Neural progenitor cell (in vitro differentiated cells): ENCODE results near the gene FAM53B. TPM values are rescaled to one million over a fixed set of nuclear protein-coding genes. Genes with fewer than 3 reads are reported as not detected.

Experiments used
- DNase-seq: peaks from one replicate; pipeline ENCODE4 v3.0.0-alpha.2; 2016; ENCODE audit warnings: low spot score
- H2AFZ ChIP-seq: fragments of 200-600 bp; sonication (generic); replicated peaks from 2 replicates; pipeline ENCODE4 v1.6.1; 2016; ENCODE audit warnings: antibody characterized with exemption
- H3F3A ChIP-seq: fragments of 200-600 bp; sonication (generic); 2 replicates; pipeline ENCODE4 v1.6.1; 2016; ENCODE audit warnings: antibody characterized with exemption, low read depth
- H3K27ac ChIP-seq: fragments of 200-600 bp; sonication (generic); 2 replicates; pipeline ENCODE4 v1.5.1; 2016; ENCODE audit warnings: mild to moderate bottlenecking
- H3K27me3 ChIP-seq: fragments of 200-600 bp; sonication (generic); 2 replicates; pipeline ENCODE4 v1.6.1; 2016; ENCODE audit warnings: mild to moderate bottlenecking, moderate library complexity
- H3K36me3 ChIP-seq: fragments of 200-600 bp; sonication (generic); 2 replicates; pipeline ENCODE4 v1.5.1; 2016
- H3K4me1 ChIP-seq: fragments of 200-600 bp; sonication (generic); 2 replicates; pipeline ENCODE4 v1.6.1; 2016; ENCODE audit warnings: mixed run types
- H3K4me2 ChIP-seq: fragments of 200-600 bp; sonication (generic); 2 replicates; pipeline ENCODE4 v1.6.1; 2016
- H3K4me3 ChIP-seq: fragments of 200-600 bp; sonication (generic); 2 replicates; pipeline ENCODE4 v1.5.1; 2016
- H3K79me2 ChIP-seq: fragments of 200-600 bp; sonication (generic); 2 replicates; pipeline ENCODE4 v1.6.1; 2016; ENCODE audit warnings: low read depth
- H3K9ac ChIP-seq: fragments of 200-600 bp; sonication (generic); 2 replicates; pipeline ENCODE4 v1.6.1; 2016
- H3K9me3 ChIP-seq: fragments of 200-600 bp; sonication (generic); 2 replicates; pipeline ENCODE4 v1.5.1; 2016; ENCODE audit warnings: low read depth
- H4K20me1 ChIP-seq: fragments of 200-600 bp; sonication (generic); 2 replicates; pipeline ENCODE4 v1.6.1; 2016; ENCODE audit warnings: low read depth
- H3K27ac Mint-ChIP-seq: 3 replicates; pipeline ENCODE4 v1.8.0; 2021; ENCODE audit warnings: mixed read lengths
- H3K27me3 Mint-ChIP-seq: 2 replicates; pipeline ENCODE4 v1.8.0; 2022; ENCODE audit warnings: low read depth, mild to moderate bottlenecking, inconsistent platforms, moderate library complexity, mixed read lengths; ENCODE audit not compliant: insufficient read depth
- H3K36me3 Mint-ChIP-seq: 3 replicates; pipeline ENCODE4 v1.8.0; 2021; ENCODE audit warnings: mixed read lengths
- H3K4me1 Mint-ChIP-seq: 3 replicates; pipeline ENCODE4 v1.8.0; 2021; ENCODE audit warnings: mixed read lengths
- H3K4me3 Mint-ChIP-seq: 3 replicates; pipeline ENCODE4 v1.8.0; 2021; ENCODE audit warnings: mild to moderate bottlenecking, moderate library complexity, mixed read lengths
- H3K9me3 Mint-ChIP-seq: 3 replicates; pipeline ENCODE4 v1.8.0; 2020; ENCODE audit warnings: mixed read lengths
- CTCF ChIP-seq: fragments of 200-600 bp; sonication (generic); IDR thresholded peaks from 2 replicates; pipeline ENCODE4 v1.5.1; 2017; ENCODE audit warnings: antibody characterized with exemption, mild to moderate bottlenecking
- EZH2 ChIP-seq: fragments of 200-600 bp; sonication (generic); IDR thresholded peaks from 2 replicates; pipeline ENCODE4 v1.6.1; 2017; ENCODE audit warnings: antibody characterized with exemption, mild to moderate bottlenecking, moderate library complexity
- EZH2phosphoT487 ChIP-seq: fragments of 200-600 bp; sonication (generic); IDR thresholded peaks from 2 replicates; pipeline ENCODE4 v1.6.1; 2017; ENCODE audit warnings: antibody characterized with exemption
- total RNA-seq: library from RNA; depleted of rRNA; stranded (reverse); fragments of >200 nt; gene quantifications from 2 replicates; pipeline ENCODE4 v1.2.3, GENCODE V29; 2015; ENCODE audit warnings: low replicate concordance

FAM53B gene
- total RNA-seq, 1 donor from 2014 or later, result 15.3 TPM

GRCh38 chr10:124732931-124733570 is 11.1 kb downstream of the FAM53B start:
- Mint-ChIP-seq H3K4me1 (peaks cover 17% of the 10 kb centered on the region), H3K4me3 (no peak overlapping the region), H3K27ac (no peak overlapping the region), H3K9me3 (no peaks in the 10 kb centered on the region), H3K27me3 (peaks cover 2% of the 10 kb centered on the region), H3K36me3 (peaks cover 7% of the 10 kb centered on the region)
- Histone ChIP-seq H3K4me2 (no peak overlapping the region), H3K27me3 (no peaks in the 10 kb centered on the region), H3K4me1 (no peaks in the 10 kb centered on the region), H3K27ac (no peak overlapping the region), H3K36me3 (no peaks in the 10 kb centered on the region), H3F3A (no peaks in the 10 kb centered on the region), H3K9ac (no peak overlapping the region), H3K79me2 (peaks cover 88% of the 10 kb centered on the region), H2AFZ (no peak overlapping the region), H4K20me1 (peaks cover 98% of the 10 kb centered on the region), H3K4me3 (no peak overlapping the region), H3K9me3 (no peaks in the 10 kb centered on the region)
- TF ChIP-seq CTCF (no peak), EZH2 (no peak), EZH2phosphoT487 (no peak)
- DNase-seq, result no peak

- H3K9ac ChIP-seq, result no peak overlapping the region
- H3K4me3 ChIP-seq, result no peak overlapping the region
- peaks cover 86% of the 10 kb centered on the region for H3K79me2 ChIP-seq
- H3K9me3 ChIP-seq, result no peaks in the 10 kb centered on the region
- Mint-ChIP-seq H3K9me3 (no peaks in the 10 kb centered on the region), H3K27ac (no peak overlapping the region), H3K36me3 (peaks cover 7% of the 10 kb centered on the region), H3K27me3 (peaks cover 2% of the 10 kb centered on the region), H3K4me1 (peaks cover 4% of the 10 kb centered on the region), H3K4me3 (no peak overlapping the region)
- no peaks in the 10 kb centered on the region for H3F3A ChIP-seq
- DNase-seq, result no peak
- H3K4me1 ChIP-seq, result no peaks in the 10 kb centered on the region
- H3K36me3 ChIP-seq, result no peaks in the 10 kb centered on the region
- no peaks in the 10 kb centered on the region for H3K27me3 ChIP-seq
- TF ChIP-seq EZH2phosphoT487, result no peak
- TF ChIP-seq EZH2, result no peak
- no peak for TF ChIP-seq CTCF
- peaks cover 98% of the 10 kb centered on the region for H4K20me1 ChIP-seq
- no peak overlapping the region for H2AFZ ChIP-seq
- H3K27ac ChIP-seq, result no peak overlapping the region
- H3K4me2 ChIP-seq, result no peak overlapping the region
These were observed 12.6 kb downstream of the FAM53B start for GRCh38 chr10:124731551-124731950.

GRCh38 chr10:124730790-124731189 is 13.4 kb downstream of the FAM53B start:
- peaks cover 7% of the 10 kb centered on the region for H3K36me3 Mint-ChIP-seq

More at GRCh38 chr10:124730790-124731189, 13.4 kb downstream of the FAM53B start:
- Mint-ChIP-seq H3K9me3 (no peaks in the 10 kb centered on the region), H3K4me1 (no peaks in the 10 kb centered on the region), H3K4me3 (no peak overlapping the region), H3K27ac (no peak overlapping the region), H3K27me3 (peaks cover 2% of the 10 kb centered on the region)
- DNase-seq, result no peak
- Histone ChIP-seq H3K4me2 (no peak overlapping the region), H3K27me3 (no peaks in the 10 kb centered on the region), H3K27ac (no peak overlapping the region), H3K9me3 (no peaks in the 10 kb centered on the region), H4K20me1 (peaks cover 98% of the 10 kb centered on the region), H3K9ac (no peak overlapping the region), H3F3A (no peaks in the 10 kb centered on the region), H2AFZ (no peak overlapping the region), H3K79me2 (peaks cover 86% of the 10 kb centered on the region), H3K4me3 (no peak overlapping the region), H3K4me1 (no peaks in the 10 kb centered on the region), H3K36me3 (no peaks in the 10 kb centered on the region)
- TF ChIP-seq EZH2phosphoT487, result no peak
- TF ChIP-seq EZH2, result no peak
- TF ChIP-seq CTCF, result no peak
